ENCODE data around the gene CYB5D1. TPM values are rescaled to one million over a fixed set of nuclear protein-coding genes. Genes with fewer than 3 reads are reported as not detected.

CYB5D1 gene
- total RNA-seq, 1 experiment from 2014 or later, result 6.1 TPM

Other genes with a start within 250 kb of the CYB5D1 start
- 20.3 and 25.2 TPM in 2 replicates for gene FXR2, start 243.1 kb upstream of the CYB5D1 start, total RNA-seq (2014; rRNA removed; shearing (Covaris generic))
- gene SAT2, start 230.2 kb upstream of the CYB5D1 start, total RNA-seq (2014; rRNA removed; shearing (Covaris generic)), result 17.4 and 31.2 TPM in 2 replicates
- not detected in 2 replicates for gene SHBG, start 227.9 kb upstream of the CYB5D1 start, total RNA-seq (2014; rRNA removed; shearing (Covaris generic))
- not detected in 2 replicates for gene ATP1B2, start 207.1 kb upstream of the CYB5D1 start, total RNA-seq (2014; rRNA removed; shearing (Covaris generic))
- 2.5 and 4.1 TPM in 2 replicates for gene TP53, start 170.5 kb upstream of the CYB5D1 start, total RNA-seq (2014; rRNA removed; shearing (Covaris generic))
- 22.5 and 25.7 TPM in 2 replicates for gene WRAP53, start 169.5 kb upstream of the CYB5D1 start, total RNA-seq (2014; rRNA removed; shearing (Covaris generic))
- gene EFNB3, start 152.8 kb upstream of the CYB5D1 start, total RNA-seq (2014; rRNA removed; shearing (Covaris generic)), result 0.84 and 1.3 TPM in 2 replicates
- 1.8 and 3.2 TPM in 2 replicates for gene DNAH2, start 140.3 kb upstream of the CYB5D1 start, total RNA-seq (2014; rRNA removed; shearing (Covaris generic))
- 0.20 and 0.48 TPM in 2 replicates for gene KDM6B, start 23.8 kb upstream of the CYB5D1 start, total RNA-seq (2014; rRNA removed; shearing (Covaris generic))
- gene TMEM88, start 2.9 kb upstream of the CYB5D1 start, total RNA-seq (2014; rRNA removed; shearing (Covaris generic)), result not detected in 2 replicates
- 94.4 and 110 TPM in 2 replicates for gene NAA38, start 444 bp upstream of the CYB5D1 start, total RNA-seq (2014; rRNA removed; shearing (Covaris generic))
- 20.3 and 30.8 TPM in 2 replicates for gene CHD3, start 30.8 kb downstream of the CYB5D1 start, total RNA-seq (2014; rRNA removed; shearing (Covaris generic))
- gene RNF227, start 58.3 kb downstream of the CYB5D1 start, total RNA-seq (2014; rRNA removed; shearing (Covaris generic)), result 2.3 and 7.8 TPM in 2 replicates
- 1.1 TPM in 2 replicates for gene KCNAB3, start 71.9 kb downstream of the CYB5D1 start, total RNA-seq (2014; rRNA removed; shearing (Covaris generic))
- 39.9 and 54.2 TPM in 2 replicates for gene TRAPPC1, start 73.9 kb downstream of the CYB5D1 start, total RNA-seq (2014; rRNA removed; shearing (Covaris generic))
- 19.6 and 23.2 TPM in 2 replicates for gene CNTROB, start 74.2 kb downstream of the CYB5D1 start, total RNA-seq (2014; rRNA removed; shearing (Covaris generic))
- gene GUCY2D, start 144.6 kb downstream of the CYB5D1 start, total RNA-seq (2014; rRNA removed; shearing (Covaris generic)), result not detected in 2 replicates
- not detected in 2 replicates for gene ALOX15B, start 181.1 kb downstream of the CYB5D1 start, total RNA-seq (2014; rRNA removed; shearing (Covaris generic))
- gene ALOX12B, start 229.7 kb downstream of the CYB5D1 start, total RNA-seq (2014; rRNA removed; shearing (Covaris generic)), result not detected in 2 replicates